Thoracic aorta (tissue), 2 donors: ENCODE data around the gene ENKD1. TPM values are rescaled to one million over a fixed set of nuclear protein-coding genes. Genes with fewer than 3 reads are reported as not detected.

ENCODE experiments used
- ATAC-seq: fragments of 150-250 bp; one replicate; pipeline ENCODE4 v1.8.0; 2017; ENCODE audit warnings: low read depth; ENCODE audit not compliant: insufficient number of reproducible peaks, low FRiP score
- DNase-seq: peaks from one replicate; pipeline ENCODE4 v3.0.0-alpha.2; 2020; ENCODE audit warnings: low spot score
- H3K27ac ChIP-seq, 2 donors: fragments of 200-600 bp; sonication (generic); 1 replicate in 1 of 2; 2 replicates in 1 of 2; pipeline ENCODE4 v1.5.1; 2016; ENCODE audit warnings: mild to moderate bottlenecking in 2 of 2, moderate library complexity in 2 of 2
- H3K27me3 ChIP-seq: fragments of 200-600 bp; sonication (generic); replicated peaks from 2 replicates; pipeline ENCODE4 v1.6.0; 2016; ENCODE audit warnings: mild to moderate bottlenecking; ENCODE audit not compliant: insufficient read depth
- H3K36me3 ChIP-seq: fragments of 200-600 bp; sonication (generic); one replicate; pipeline ENCODE4 v1.5.1; 2016
- H3K4me1 ChIP-seq, 2 donors: fragments of 200-600 bp; sonication (generic); 1 replicate in 1 of 2; 2 replicates in 1 of 2; pipeline versions ENCODE4 v1.5.1 to v1.6.0; 2016; ENCODE audit warnings: low read depth in 2 of 2, mild to moderate bottlenecking in 1 of 2; ENCODE audit not compliant: control insufficient read depth in 1 of 2
- H3K4me3 ChIP-seq: fragments of 200-600 bp; sonication (generic); 2 replicates; pipeline ENCODE4 v1.5.1; 2016; ENCODE audit warnings: mild to moderate bottlenecking
- H3K9me3 ChIP-seq: fragments of 200-600 bp; sonication (generic); 2 replicates; pipeline ENCODE4 v1.5.1; 2016
- CTCF ChIP-seq: fragments of 200-600 bp; sonication (generic); IDR thresholded peaks from one replicate; pipeline ENCODE4 v1.5.1; 2019; ENCODE audit warnings: antibody characterized with exemption
- total RNA-seq, 2 donors: library from RNA; depleted of rRNA; stranded (reverse); fragments of >200 nt; gene quantifications; one replicate each; pipeline versions ENCODE4 v1.1.0 to v1.2.3, GENCODE V29; 2016

Gene ENKD1
- total RNA-seq, 2 donors from 2014 or later = 15.4 to 17.6 TPM

GRCh38 chr16:67628216-67628615, 38.3 kb downstream of the ENKD1 start:
- H3K9me3 ChIP-seq = no peaks in the 10 kb centered on the region
- H3K36me3 ChIP-seq = peaks cover 68% of the 10 kb centered on the region
- no peak overlapping the region for H3K27ac ChIP-seq
- no peak overlapping the region for H3K4me3 ChIP-seq
- no peaks in the 10 kb centered on the region for H3K27me3 ChIP-seq
- no peak for ATAC-seq
- no peak for DNase-seq
- no peak for TF ChIP-seq CTCF
- no peaks in the 10 kb centered on the region for H3K4me1 ChIP-seq

- peaks cover 34% of the 10 kb centered on the region for H3K36me3 ChIP-seq
Observed at GRCh38 chr16:67613808-67614207, 52.7 kb downstream of the ENKD1 start.

More at GRCh38 chr16:67613808-67614207, 52.7 kb downstream of the ENKD1 start:
- H3K9me3 ChIP-seq = no peaks in the 10 kb centered on the region
- no peak overlapping the region for H3K27ac ChIP-seq
- no peak for ATAC-seq
- DNase-seq = no peak
- no peaks in the 10 kb centered on the region for H3K4me1 ChIP-seq
- no peak overlapping the region for H3K4me3 ChIP-seq
- TF ChIP-seq CTCF = no peak
- no peaks in the 10 kb centered on the region for H3K27me3 ChIP-seq

Other genes starting within 250 kb of the ENKD1 start
- not detected for gene HSD11B2, start 235.6 kb downstream of the ENKD1 start, total RNA-seq
- 10 to 100 TPM; 68.6 to 72.7 TPM for gene ATP6V0D1, start 185.6 kb downstream of the ENKD1 start, total RNA-seq
- gene AGRP, start 183.2 kb downstream of the ENKD1 start, total RNA-seq = not detected
- gene RIPOR1, start 137.9 kb downstream of the ENKD1 start, total RNA-seq = 100 to 1,000 TPM in 1 of 2 donors, 10 to 100 TPM in 1; 98.0 to 101 TPM
- gene CTCF, start 104.2 kb downstream of the ENKD1 start, total RNA-seq = 10 to 100 TPM; 23.0 to 26.7 TPM
- gene CARMIL2, start 21.6 kb downstream of the ENKD1 start, total RNA-seq = 1 to 10 TPM in 1 of 2 donors, under 1 TPM in 1; 0.42 to 1.2 TPM
- gene ACD, start 6.5 kb downstream of the ENKD1 start, total RNA-seq = 10 to 100 TPM; 16.9 to 20.4 TPM
- 10 to 100 TPM in 1 of 2 donors, 1 to 10 TPM in 1; 5.7 to 10.7 TPM for gene PARD6A, start 5.8 kb downstream of the ENKD1 start, total RNA-seq
- 10 to 100 TPM in 1 of 2 donors, 1 to 10 TPM in 1; 6.6 to 11.9 TPM for gene C16orf86, start 64 bp upstream of the ENKD1 start, total RNA-seq
- gene GFOD2, start 52.6 kb upstream of the ENKD1 start, total RNA-seq = 10 to 100 TPM; 13.3 to 19.2 TPM
- 10 to 100 TPM; 14.1 to 14.5 TPM for gene RANBP10, start 139.8 kb upstream of the ENKD1 start, total RNA-seq
- 1 to 10 TPM; 4.1 to 8.5 TPM for gene TSNAXIP1, start 140.1 kb upstream of the ENKD1 start, total RNA-seq
- gene THAP11, start 175.6 kb upstream of the ENKD1 start, total RNA-seq = 10 to 100 TPM; 67.5 to 74.7 TPM
- 100 to 1,000 TPM in 1 of 2 donors, 10 to 100 TPM in 1; 79.0 to 172 TPM for gene NUTF2, start 180.2 kb upstream of the ENKD1 start, total RNA-seq
- 10 to 100 TPM; 59.6 to 70.9 TPM for gene CENPT, start 180.9 kb upstream of the ENKD1 start, total RNA-seq
- gene EDC4, start 206.3 kb upstream of the ENKD1 start, total RNA-seq = 10 to 100 TPM; 57.4 to 61.0 TPM
- not detected for gene NRN1L, start 218.1 kb upstream of the ENKD1 start, total RNA-seq
- 10 to 100 TPM; 24.1 to 36.0 TPM for gene PSKH1, start 226.5 kb upstream of the ENKD1 start, total RNA-seq